K562 (cell line): Measurements from ENCODE around the gene ADAM22.

Source experiments
- ATF1 ChIP-seq, 2 experiments: fragments of 450-650 bp in 1 of 2; IDR thresholded peaks; 2 replicates each; pipeline ENCODE4 v1.6.1; 2016; ENCODE audit warnings: missing compliant biosample characterization in 1 of 2, missing genetic modification characterization in 1 of 2
- HDAC3 ChIP-seq: fragments of 450-650 bp; IDR thresholded peaks from 2 replicates; pipeline ENCODE4 v1.6.1; 2018; ENCODE audit warnings: borderline replicate concordance, mild to moderate bottlenecking, moderate library complexity; ENCODE audit not compliant: partially characterized antibody
- TF ChIP-seq, protein P1 (sequence below): IDR thresholded peaks from 3 replicates; pipeline ENCODE4 v1.6.1; 2011; ENCODE audit warnings: borderline replicate concordance, mild to moderate bottlenecking; ENCODE audit not compliant: insufficient read length, insufficient read depth
- TF ChIP-seq, protein P2 (sequence below): fragments of 250-450 bp; sonication (Bioruptor Pico); IDR thresholded peaks from 2 replicates; pipeline ENCODE4 v1.8.0; 2022; ENCODE audit warnings: moderate library complexity, mild to moderate bottlenecking, inconsistent platforms
- TF ChIP-seq, protein P3 (sequence below), 3 experiments: IDR thresholded peaks in 2 of 3; conservative IDR thresholded peaks in 1 of 3; 2 replicates each; pipeline ENCODE4 v1.5.1; 2011 to 2012; ENCODE audit warnings: low read length in 3 of 3, mild to moderate bottlenecking in 3 of 3, control low read depth in 2 of 3, improper control_type of control experiment in 1 of 3, inconsistent platforms in 1 of 3, low read depth in 1 of 3, mixed read lengths in 1 of 3, moderate library complexity in 1 of 3; ENCODE audit not compliant: insufficient read depth in 2 of 3
- TF ChIP-seq, protein P4 (sequence below): sonication (generic); formaldehyde crosslinking; IDR thresholded peaks from 2 replicates; pipeline ENCODE4 v1.8.1; 2022; ENCODE audit warnings: missing genetic modification reagents

DNA sequence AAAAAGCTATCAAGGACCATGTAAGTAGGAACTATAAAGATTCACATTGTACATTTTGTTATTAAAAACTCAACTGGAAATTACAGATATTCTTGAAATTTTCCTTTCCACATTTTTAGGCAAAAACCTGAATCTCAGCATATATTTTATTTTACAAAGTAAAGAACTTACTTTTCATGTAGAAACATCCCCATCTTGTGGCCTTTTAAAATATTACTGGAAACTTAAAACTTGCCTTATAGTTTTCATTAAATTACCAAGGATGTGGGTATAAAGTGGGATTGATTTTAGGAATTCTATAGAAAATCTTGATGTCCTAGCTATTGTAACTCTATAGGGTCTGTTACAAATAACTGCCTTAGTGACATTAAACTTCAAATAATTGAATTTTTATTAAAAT is 47.2 kb upstream of the ADAM22 start:
- TF ChIP-seq, protein P1, sequence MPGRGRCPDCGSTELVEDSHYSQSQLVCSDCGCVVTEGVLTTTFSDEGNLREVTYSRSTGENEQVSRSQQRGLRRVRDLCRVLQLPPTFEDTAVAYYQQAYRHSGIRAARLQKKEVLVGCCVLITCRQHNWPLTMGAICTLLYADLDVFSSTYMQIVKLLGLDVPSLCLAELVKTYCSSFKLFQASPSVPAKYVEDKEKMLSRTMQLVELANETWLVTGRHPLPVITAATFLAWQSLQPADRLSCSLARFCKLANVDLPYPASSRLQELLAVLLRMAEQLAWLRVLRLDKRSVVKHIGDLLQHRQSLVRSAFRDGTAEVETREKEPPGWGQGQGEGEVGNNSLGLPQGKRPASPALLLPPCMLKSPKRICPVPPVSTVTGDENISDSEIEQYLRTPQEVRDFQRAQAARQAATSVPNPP: no peak
- TF ChIP-seq, protein P2, sequence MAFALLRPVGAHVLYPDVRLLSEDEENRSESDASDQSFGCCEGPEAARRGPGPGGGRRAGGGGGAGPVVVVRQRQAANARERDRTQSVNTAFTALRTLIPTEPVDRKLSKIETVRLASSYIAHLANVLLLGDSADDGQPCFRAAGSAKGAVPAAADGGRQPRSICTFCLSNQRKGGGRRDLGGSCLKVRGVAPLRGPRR: no peak
- TF ChIP-seq, protein P3, sequence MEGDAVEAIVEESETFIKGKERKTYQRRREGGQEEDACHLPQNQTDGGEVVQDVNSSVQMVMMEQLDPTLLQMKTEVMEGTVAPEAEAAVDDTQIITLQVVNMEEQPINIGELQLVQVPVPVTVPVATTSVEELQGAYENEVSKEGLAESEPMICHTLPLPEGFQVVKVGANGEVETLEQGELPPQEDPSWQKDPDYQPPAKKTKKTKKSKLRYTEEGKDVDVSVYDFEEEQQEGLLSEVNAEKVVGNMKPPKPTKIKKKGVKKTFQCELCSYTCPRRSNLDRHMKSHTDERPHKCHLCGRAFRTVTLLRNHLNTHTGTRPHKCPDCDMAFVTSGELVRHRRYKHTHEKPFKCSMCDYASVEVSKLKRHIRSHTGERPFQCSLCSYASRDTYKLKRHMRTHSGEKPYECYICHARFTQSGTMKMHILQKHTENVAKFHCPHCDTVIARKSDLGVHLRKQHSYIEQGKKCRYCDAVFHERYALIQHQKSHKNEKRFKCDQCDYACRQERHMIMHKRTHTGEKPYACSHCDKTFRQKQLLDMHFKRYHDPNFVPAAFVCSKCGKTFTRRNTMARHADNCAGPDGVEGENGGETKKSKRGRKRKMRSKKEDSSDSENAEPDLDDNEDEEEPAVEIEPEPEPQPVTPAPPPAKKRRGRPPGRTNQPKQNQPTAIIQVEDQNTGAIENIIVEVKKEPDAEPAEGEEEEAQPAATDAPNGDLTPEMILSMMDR (IDR thresholded peaks at IDR 0.05 in 2 of 3, conservative IDR thresholded peaks at IDR 0.05 in 1 of 3; ENCODE audit: insufficient read depth in 2 of 3, low read depth in 1 of 3, low read length in 3 of 3): peak in 2 of 3 experiments; percentile 20 to 50; a peak in 2 of 6 replicates
- TF ChIP-seq ATF1 (CRISPR knock-in tag; IDR thresholded peaks at IDR 0.05): no peak
- TF ChIP-seq ATF1 (tag; IDR thresholded peaks at IDR 0.05): no peak
- no peak for TF ChIP-seq HDAC3
- TF ChIP-seq, protein P4, sequence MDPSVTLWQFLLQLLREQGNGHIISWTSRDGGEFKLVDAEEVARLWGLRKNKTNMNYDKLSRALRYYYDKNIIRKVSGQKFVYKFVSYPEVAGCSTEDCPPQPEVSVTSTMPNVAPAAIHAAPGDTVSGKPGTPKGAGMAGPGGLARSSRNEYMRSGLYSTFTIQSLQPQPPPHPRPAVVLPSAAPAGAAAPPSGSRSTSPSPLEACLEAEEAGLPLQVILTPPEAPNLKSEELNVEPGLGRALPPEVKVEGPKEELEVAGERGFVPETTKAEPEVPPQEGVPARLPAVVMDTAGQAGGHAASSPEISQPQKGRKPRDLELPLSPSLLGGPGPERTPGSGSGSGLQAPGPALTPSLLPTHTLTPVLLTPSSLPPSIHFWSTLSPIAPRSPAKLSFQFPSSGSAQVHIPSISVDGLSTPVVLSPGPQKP (CRISPR knock-in tag): no peak
